GM23338 (cell line): ENCODE results near the gene ZNHIT6.

Experiments used
- EZH2 ChIP-seq: fragments of 200-600 bp; sonication (generic); IDR thresholded peaks from one replicate; pipeline ENCODE4 v1.8.0; 2017; ENCODE audit warnings: antibody characterized with exemption, mild to moderate bottlenecking, low read depth; ENCODE audit not compliant: unreplicated experiment
- POLR2AphosphoS5 ChIP-seq: IDR thresholded peaks from 2 replicates; pipeline ENCODE4 v1.6.1; 2016; ENCODE audit warnings: antibody characterized with exemption, low read depth
- ZNF114 ChIP-seq: fragments of 250-450 bp; sonication (Bioruptor Pico); IDR thresholded peaks from 2 replicates; pipeline ENCODE4 v1.5.0; 2020; ENCODE audit warnings: mild to moderate bottlenecking, moderate library complexity
- TF ChIP-seq, protein P1 (sequence below), 2 experiments: fragments of 200-600 bp in 1 of 2; sonication (generic) in 1 of 2; conservative IDR thresholded peaks; 2 replicates each; pipeline versions ENCODE4 v1.5.1 to v1.6.1; 2016 to 2017; ENCODE audit warnings: antibody characterized with exemption in 2 of 2, low read depth in 2 of 2, mild to moderate bottlenecking in 2 of 2, moderate library complexity in 1 of 2

DNA sequence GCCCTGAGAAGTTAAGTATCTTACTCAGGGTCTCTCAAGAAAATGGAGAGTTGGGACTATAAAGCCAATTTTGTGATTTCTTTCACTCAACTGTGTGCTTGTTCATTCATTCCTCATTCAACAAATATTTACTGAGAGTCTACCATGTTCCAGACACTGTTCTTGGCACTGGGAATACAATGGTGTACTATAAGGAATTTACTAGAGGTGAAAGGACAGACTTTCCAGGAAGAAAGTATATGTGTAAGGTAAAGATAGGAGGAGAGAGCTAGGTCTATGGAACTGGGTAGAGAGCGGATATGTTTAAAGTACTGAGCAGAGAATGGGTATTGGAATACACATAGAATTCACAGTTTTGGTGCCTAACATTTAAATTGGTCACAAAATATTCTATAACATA lies 42.3 kb downstream of the ZNHIT6 start:
- TF ChIP-seq, protein P1, sequence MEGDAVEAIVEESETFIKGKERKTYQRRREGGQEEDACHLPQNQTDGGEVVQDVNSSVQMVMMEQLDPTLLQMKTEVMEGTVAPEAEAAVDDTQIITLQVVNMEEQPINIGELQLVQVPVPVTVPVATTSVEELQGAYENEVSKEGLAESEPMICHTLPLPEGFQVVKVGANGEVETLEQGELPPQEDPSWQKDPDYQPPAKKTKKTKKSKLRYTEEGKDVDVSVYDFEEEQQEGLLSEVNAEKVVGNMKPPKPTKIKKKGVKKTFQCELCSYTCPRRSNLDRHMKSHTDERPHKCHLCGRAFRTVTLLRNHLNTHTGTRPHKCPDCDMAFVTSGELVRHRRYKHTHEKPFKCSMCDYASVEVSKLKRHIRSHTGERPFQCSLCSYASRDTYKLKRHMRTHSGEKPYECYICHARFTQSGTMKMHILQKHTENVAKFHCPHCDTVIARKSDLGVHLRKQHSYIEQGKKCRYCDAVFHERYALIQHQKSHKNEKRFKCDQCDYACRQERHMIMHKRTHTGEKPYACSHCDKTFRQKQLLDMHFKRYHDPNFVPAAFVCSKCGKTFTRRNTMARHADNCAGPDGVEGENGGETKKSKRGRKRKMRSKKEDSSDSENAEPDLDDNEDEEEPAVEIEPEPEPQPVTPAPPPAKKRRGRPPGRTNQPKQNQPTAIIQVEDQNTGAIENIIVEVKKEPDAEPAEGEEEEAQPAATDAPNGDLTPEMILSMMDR (conservative IDR thresholded peaks at IDR 0.05; ENCODE audit: low read depth in 2 of 2): no peak
- TF ChIP-seq POLR2AphosphoS5 (no peak), EZH2 (no peak), ZNF114 (no peak)
